Keratinocyte (primary cell): ENCODE measurements around the gene P4HB.

ENCODE experiments used
- EZH2 ChIP-seq: IDR thresholded peaks from one replicate; pipeline ENCODE4 v1.6.1; 2012; ENCODE audit warnings: inconsistent platforms, mild to moderate bottlenecking, low read length, moderate library complexity
- TF ChIP-seq, protein P1 (sequence below), 3 experiments: IDR thresholded peaks in 1 of 3; conservative IDR thresholded peaks in 1 of 3; optimal IDR thresholded peaks in 1 of 3; 2 replicates in 2 of 3; 3 replicates in 1 of 3; pipeline versions ENCODE3 to v1.5.1; 2011; ENCODE audit warnings: low read length in 3 of 3, mild to moderate bottlenecking in 3 of 3, moderate library complexity in 2 of 3, control low read depth in 1 of 3, inconsistent platforms in 1 of 3; ENCODE audit not compliant: insufficient read depth in 2 of 3; ENCODE audit errors: extremely low read depth in 1 of 3

DNA sequence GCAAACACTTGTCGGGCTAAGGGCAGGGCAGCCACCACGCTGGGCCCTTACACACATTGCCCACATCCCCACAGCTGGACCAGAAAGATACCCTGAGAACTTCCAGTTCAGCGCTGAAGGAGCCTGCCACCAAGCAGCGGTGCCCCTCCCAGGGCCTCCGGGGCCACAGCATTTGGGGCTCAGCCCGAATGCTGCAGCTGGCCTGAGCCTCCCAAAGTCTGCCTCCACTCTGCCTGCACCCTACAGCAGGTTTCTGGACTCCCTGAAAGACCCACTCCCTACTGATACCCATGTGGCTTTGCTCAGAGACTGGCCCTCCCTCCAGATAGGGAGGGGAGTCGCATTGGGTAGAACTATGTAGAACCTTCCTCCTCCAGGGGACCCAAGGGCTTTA lies 28.8 kb downstream of the P4HB start:
- TF ChIP-seq, protein P1, sequence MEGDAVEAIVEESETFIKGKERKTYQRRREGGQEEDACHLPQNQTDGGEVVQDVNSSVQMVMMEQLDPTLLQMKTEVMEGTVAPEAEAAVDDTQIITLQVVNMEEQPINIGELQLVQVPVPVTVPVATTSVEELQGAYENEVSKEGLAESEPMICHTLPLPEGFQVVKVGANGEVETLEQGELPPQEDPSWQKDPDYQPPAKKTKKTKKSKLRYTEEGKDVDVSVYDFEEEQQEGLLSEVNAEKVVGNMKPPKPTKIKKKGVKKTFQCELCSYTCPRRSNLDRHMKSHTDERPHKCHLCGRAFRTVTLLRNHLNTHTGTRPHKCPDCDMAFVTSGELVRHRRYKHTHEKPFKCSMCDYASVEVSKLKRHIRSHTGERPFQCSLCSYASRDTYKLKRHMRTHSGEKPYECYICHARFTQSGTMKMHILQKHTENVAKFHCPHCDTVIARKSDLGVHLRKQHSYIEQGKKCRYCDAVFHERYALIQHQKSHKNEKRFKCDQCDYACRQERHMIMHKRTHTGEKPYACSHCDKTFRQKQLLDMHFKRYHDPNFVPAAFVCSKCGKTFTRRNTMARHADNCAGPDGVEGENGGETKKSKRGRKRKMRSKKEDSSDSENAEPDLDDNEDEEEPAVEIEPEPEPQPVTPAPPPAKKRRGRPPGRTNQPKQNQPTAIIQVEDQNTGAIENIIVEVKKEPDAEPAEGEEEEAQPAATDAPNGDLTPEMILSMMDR (optimal IDR thresholded peaks at IDR 0.05 in 1 of 3, IDR thresholded peaks at IDR 0.05 in 1 of 3, conservative IDR thresholded peaks at IDR 0.05 in 1 of 3; ENCODE audit: extremely low read depth in 1 of 3, insufficient read depth in 2 of 3, low read length in 3 of 3): no peak
- TF ChIP-seq EZH2: no peak
